Measurements from ENCODE around the gene VAV3. TPM values are rescaled to one million over a fixed set of nuclear protein-coding genes. Genes with fewer than 3 reads are reported as not detected.

The VAV3 gene
- total RNA-seq, 2 experiments from 2014 or later: 5.5 to 5.6 TPM

DNA sequence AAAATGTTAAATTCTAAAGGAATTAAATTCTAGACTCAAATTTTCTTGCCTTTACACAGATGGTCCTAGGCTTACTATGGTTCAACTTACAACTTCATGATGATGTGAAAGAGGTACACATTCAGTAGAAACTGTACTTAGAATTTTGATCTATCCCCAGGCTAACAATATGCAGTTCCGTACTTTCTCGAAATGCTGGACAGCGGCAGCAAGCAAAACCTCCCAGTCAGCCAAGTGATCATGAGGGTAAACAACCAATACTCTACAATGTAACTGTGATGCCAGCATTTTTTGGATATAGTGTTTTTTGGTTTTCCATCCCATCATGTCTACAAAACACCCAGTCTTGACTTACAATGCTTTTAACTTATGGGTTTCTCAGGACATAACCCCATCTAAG lies 25.7 kb downstream of the VAV3 start:
- H3K27me3 ChIP-seq (ENCODE audit: control insufficient read depth in 1 of 2, insufficient read depth in 2 of 2, low read length in 2 of 2): no peaks in the 10 kb centered on the region
- ChIA-PET CTCF (no interaction called here), POLR2A (no interaction called here)
- no peaks in the 10 kb centered on the region for H3K36me3 ChIP-seq (ENCODE audit: insufficient read depth, low read length)
- ATAC-seq (ENCODE audit: poor library complexity) (no peak), DNase-seq (no peak)
- no peak overlapping the region for H3K27ac ChIP-seq (ENCODE audit: low read depth in 1 of 2, low read length in 2 of 2)
- H3K27me3 Mint-ChIP-seq: no peaks in the 10 kb centered on the region
- intact Hi-C loops (cut with DNase I, micrococcal nuclease): loop anchor here in 1 of 2 experiments (10.0 kb wide), 1 partner anchor 154 kb away; no protein-coding TSS in a partner anchor
- no peak overlapping the region for H3K27ac Mint-ChIP-seq
- no peaks in the 10 kb centered on the region for H3K9me3 Mint-ChIP-seq
- H3K4me1 ChIP-seq (ENCODE audit: insufficient read depth, low read length): peaks cover 15% of the 10 kb centered on the region
- H3K36me3 Mint-ChIP-seq (ENCODE audit: low read depth): no peaks in the 10 kb centered on the region
- no peak for TF ChIP-seq CTCF (IDR thresholded peaks at IDR 0.05)
- peaks cover 54% of the 10 kb centered on the region for H3K4me1 Mint-ChIP-seq (ENCODE audit: low read depth)
- no peaks in the 10 kb centered on the region for H3K9me3 ChIP-seq (ENCODE audit: control insufficient read depth in 1 of 2, insufficient read depth in 1 of 2, low read length in 2 of 2)
- no peak overlapping the region for H3K4me3 Mint-ChIP-seq
- no peak overlapping the region for H3K4me3 ChIP-seq (ENCODE audit: low read length)

- Mint-ChIP-seq H3K4me1 (ENCODE audit: low read depth) (peaks cover 42% of the 10 kb centered on the region), H3K4me3 (no peak overlapping the region)
- CTCF ChIA-PET: no interaction called here
Observed at GRCh38 chr1:107936498-107937481, 28.2 kb downstream of the VAV3 start.

More at GRCh38 chr1:107936498-107937481, 28.2 kb downstream of the VAV3 start:
- TF ChIP-seq CTCF (IDR thresholded peaks at IDR 0.05): no peak
- peak in 4 of 14 experiments; percentile 42 to 76 (median 64) for DNase-seq
- Mint-ChIP-seq H3K27me3 (no peaks in the 10 kb centered on the region), H3K27ac (no peak overlapping the region), H3K36me3 (ENCODE audit: low read depth) (no peaks in the 10 kb centered on the region), H3K9me3 (no peaks in the 10 kb centered on the region)
- no peak overlapping the region for H3K4me3 ChIP-seq (ENCODE audit: low read length)
- H3K27me3 ChIP-seq (ENCODE audit: control insufficient read depth in 1 of 2, insufficient read depth in 2 of 2, low read length in 2 of 2): no peaks in the 10 kb centered on the region
- no peaks in the 10 kb centered on the region for H3K36me3 ChIP-seq (ENCODE audit: insufficient read depth, low read length)
- H3K9me3 ChIP-seq (ENCODE audit: control insufficient read depth in 1 of 2, insufficient read depth in 1 of 2, low read length in 2 of 2): no peaks in the 10 kb centered on the region
- POLR2A ChIA-PET: no interaction called here
- intact Hi-C loops (cut with DNase I, micrococcal nuclease): loop anchor here in 1 of 2 experiments (10.0 kb wide), 1 partner anchor 152 kb away; no protein-coding TSS in a partner anchor
- H3K4me1 ChIP-seq (ENCODE audit: insufficient read depth, low read length): peaks cover 15% of the 10 kb centered on the region
- ATAC-seq (ENCODE audit: poor library complexity): peak; percentile 32
- no peak overlapping the region for H3K27ac ChIP-seq (ENCODE audit: low read depth in 1 of 2, low read length in 2 of 2)

All from CD4-positive, alpha-beta T cell (primary cell).